Measurements from ENCODE around the gene TEX22.
"Not testable (repeated sequence)": the region's sequence is repeated elsewhere in the genome, so short reads cannot be mapped to it uniquely, and the experiment has no call there.

Gene TEX22

GRCh38 chr14:105358140-105358846, 40.0 kb upstream of the TEX22 start:
- no peaks in the 10 kb centered on the region for H3K9me3 ChIP-seq (ENCODE audit: control insufficient read depth, insufficient read depth, low read length)
- H3K4me1 ChIP-seq (ENCODE audit: insufficient read depth, low read length) = peaks cover 4% of the 10 kb centered on the region; the same call in 1 of the 2 replicates
- H3K36me3 ChIP-seq (ENCODE audit: insufficient read depth, low read length) = no peaks in the 10 kb centered on the region
- H3K9ac ChIP-seq (ENCODE audit: low read depth, low read length) = no peak overlapping the region

- H3K4me1 ChIP-seq (ENCODE audit: insufficient read depth, low read length) = peaks cover 4% of the 10 kb centered on the region; the same call in 1 of the 2 replicates
- H3K9ac ChIP-seq (ENCODE audit: low read depth, low read length) = no peak overlapping the region
- no peaks in the 10 kb centered on the region for H3K36me3 ChIP-seq (ENCODE audit: insufficient read depth, low read length)
- H3K9me3 ChIP-seq (ENCODE audit: control insufficient read depth, insufficient read depth, low read length) = no peaks in the 10 kb centered on the region
These were observed 39.4 kb upstream of the TEX22 start for GRCh38 chr14:105358943-105359342.

- not testable (repeated sequence) for H3K4me1 ChIP-seq (ENCODE audit: insufficient read depth, low read length); H3K9ac ChIP-seq (ENCODE audit: low read depth, low read length); H3K36me3 ChIP-seq (ENCODE audit: insufficient read depth, low read length); H3K9me3 ChIP-seq (ENCODE audit: control insufficient read depth, insufficient read depth, low read length)
These were observed 36.9 kb upstream of the TEX22 start for GRCh38 chr14:105361412-105361811.

- Histone ChIP-seq H3K9ac (ENCODE audit: low read depth, low read length) (no peak overlapping the region), H3K36me3 (ENCODE audit: insufficient read depth, low read length) (no peaks in the 10 kb centered on the region), H3K9me3 (ENCODE audit: control insufficient read depth, insufficient read depth, low read length) (no peaks in the 10 kb centered on the region), H3K4me1 (ENCODE audit: insufficient read depth, low read length) (no peaks in the 10 kb centered on the region)
These were observed 34.3 kb upstream of the TEX22 start for GRCh38 chr14:105363847-105364708.

GRCh38 chr14:105365101-105365500, 33.2 kb upstream of the TEX22 start:
- no peaks in the 10 kb centered on the region for H3K4me1 ChIP-seq (ENCODE audit: insufficient read depth, low read length)
- H3K9ac ChIP-seq (ENCODE audit: low read depth, low read length) = no peak overlapping the region
- no peaks in the 10 kb centered on the region for H3K9me3 ChIP-seq (ENCODE audit: control insufficient read depth, insufficient read depth, low read length)
- no peaks in the 10 kb centered on the region; the same call in 1 of the 2 replicates for H3K36me3 ChIP-seq (ENCODE audit: insufficient read depth, low read length)

- no peak overlapping the region for H3K9ac ChIP-seq (ENCODE audit: low read depth, low read length)
- no peaks in the 10 kb centered on the region for H3K4me1 ChIP-seq (ENCODE audit: insufficient read depth, low read length)
These were observed 32.7 kb upstream of the TEX22 start for GRCh38 chr14:105365681-105366080.

GRCh38 chr14:105366386-105367074, 31.8 kb upstream of the TEX22 start:
- Histone ChIP-seq H3K9me3 (ENCODE audit: control insufficient read depth, insufficient read depth, low read length) (no peaks in the 10 kb centered on the region), H3K36me3 (ENCODE audit: insufficient read depth, low read length) (no peaks in the 10 kb centered on the region; the same call in 1 of the 2 replicates), H3K4me1 (ENCODE audit: insufficient read depth, low read length) (no peaks in the 10 kb centered on the region), H3K9ac (ENCODE audit: low read depth, low read length) (no peak overlapping the region)

More at GRCh38 chr14:105365681-105366080, 32.7 kb upstream of the TEX22 start:
- Histone ChIP-seq H3K36me3 (ENCODE audit: insufficient read depth, low read length) (no peaks in the 10 kb centered on the region; the same call in 1 of the 2 replicates), H3K9me3 (ENCODE audit: control insufficient read depth, insufficient read depth, low read length) (no peaks in the 10 kb centered on the region)

- Histone ChIP-seq H3K9me3 (ENCODE audit: control insufficient read depth, insufficient read depth, low read length) (no peaks in the 10 kb centered on the region), H3K36me3 (ENCODE audit: insufficient read depth, low read length) (no peaks in the 10 kb centered on the region; the same call in 1 of the 2 replicates), H3K4me1 (ENCODE audit: insufficient read depth, low read length) (no peaks in the 10 kb centered on the region), H3K9ac (ENCODE audit: low read depth, low read length) (no peak overlapping the region)
These were observed 31.0 kb upstream of the TEX22 start for GRCh38 chr14:105367116-105368031.

- no peak overlapping the region for H3K9ac ChIP-seq (ENCODE audit: low read depth, low read length)
- H3K9me3 ChIP-seq (ENCODE audit: control insufficient read depth, insufficient read depth, low read length) = no peaks in the 10 kb centered on the region
- no peaks in the 10 kb centered on the region; the same call in 1 of the 2 replicates for H3K36me3 ChIP-seq (ENCODE audit: insufficient read depth, low read length)
- no peaks in the 10 kb centered on the region for H3K4me1 ChIP-seq (ENCODE audit: insufficient read depth, low read length)
These were observed 30.3 kb upstream of the TEX22 start for GRCh38 chr14:105368032-105368417.

- no peak overlapping the region for H3K9ac ChIP-seq (ENCODE audit: low read depth, low read length)
- H3K4me1 ChIP-seq (ENCODE audit: insufficient read depth, low read length) = no peaks in the 10 kb centered on the region
- no peaks in the 10 kb centered on the region; the same call in 1 of the 2 replicates for H3K36me3 ChIP-seq (ENCODE audit: insufficient read depth, low read length)
- no peaks in the 10 kb centered on the region; the same call in 1 of the 2 replicates for H3K9me3 ChIP-seq (ENCODE audit: control insufficient read depth, insufficient read depth, low read length)
These were observed 29.9 kb upstream of the TEX22 start for GRCh38 chr14:105368426-105368825.

- Histone ChIP-seq H3K4me1 (ENCODE audit: insufficient read depth, low read length) (no peaks in the 10 kb centered on the region), H3K9ac (ENCODE audit: low read depth, low read length) (no peak overlapping the region), H3K9me3 (ENCODE audit: control insufficient read depth, insufficient read depth, low read length) (no peaks in the 10 kb centered on the region; the same call in none of the 2 replicates), H3K36me3 (ENCODE audit: insufficient read depth, low read length) (no peaks in the 10 kb centered on the region; the same call in 1 of the 2 replicates)
These were observed 29.3 kb upstream of the TEX22 start for GRCh38 chr14:105368910-105369652.

- Histone ChIP-seq H3K4me1 (ENCODE audit: insufficient read depth, low read length) (no peaks in the 10 kb centered on the region), H3K36me3 (ENCODE audit: insufficient read depth, low read length) (no peaks in the 10 kb centered on the region; the same call in 1 of the 2 replicates), H3K9ac (ENCODE audit: low read depth, low read length) (no peak overlapping the region), H3K9me3 (ENCODE audit: control insufficient read depth, insufficient read depth, low read length) (no peaks in the 10 kb centered on the region; the same call in none of the 2 replicates)
These were observed 28.7 kb upstream of the TEX22 start for GRCh38 chr14:105369653-105370040.

GRCh38 chr14:105374389-105374788, 23.9 kb upstream of the TEX22 start:
- no peaks in the 10 kb centered on the region; the same call in 1 of the 2 replicates for H3K36me3 ChIP-seq (ENCODE audit: insufficient read depth, low read length)
- no peak overlapping the region for H3K9ac ChIP-seq (ENCODE audit: low read depth, low read length)
- no peaks in the 10 kb centered on the region for H3K4me1 ChIP-seq (ENCODE audit: insufficient read depth, low read length)

More at GRCh38 chr14:105374389-105374788, 23.9 kb upstream of the TEX22 start:
- no peaks in the 10 kb centered on the region; the same call in none of the 2 replicates for H3K9me3 ChIP-seq (ENCODE audit: control insufficient read depth, insufficient read depth, low read length)

Data from ES-I3 (cell line).